M059J (cell line): ENCODE results near the gene XXYLT1. TPM values are rescaled to one million over a fixed set of nuclear protein-coding genes. Genes with fewer than 3 reads are reported as not detected.
A peak's percentile ranks its signal among the peaks of the same experiment; 100 is the strongest.

ENCODE experiments used
- DNase-seq: peaks from one replicate; pipeline ENCODE4 v3.0.0-alpha.2; 2012; ENCODE audit warnings: low read depth
- total RNA-seq: library from RNA; depleted of rRNA; stranded (reverse); fragments of >200 nt; shearing (Covaris generic); gene quantifications from 2 replicates; pipeline ENCODE4 v1.2.3, GENCODE V29; 2014

The XXYLT1 gene
- total RNA-seq, 1 experiment from 2014 or later, result 53.8 TPM

DNA sequence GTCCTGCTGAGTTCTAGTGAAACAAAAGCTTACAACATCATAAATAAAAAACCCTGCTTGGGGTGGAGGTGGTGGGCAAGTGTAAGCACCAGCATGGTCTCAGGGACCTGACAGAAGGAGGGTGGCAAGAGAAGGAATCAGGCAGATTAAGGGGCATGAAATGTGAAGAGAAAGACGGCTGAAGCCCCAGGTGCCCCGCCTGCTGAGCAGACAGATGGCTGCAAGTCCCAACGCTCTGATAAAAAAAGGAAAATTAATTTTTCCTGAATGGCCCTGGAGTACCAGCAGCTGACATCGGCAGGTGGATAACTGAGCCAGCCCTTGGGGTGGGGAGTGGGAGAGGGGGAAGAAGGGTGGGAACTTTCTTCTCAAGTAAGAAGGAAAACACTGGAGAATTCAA is 137.9 kb downstream of the XXYLT1 start:
- DNase-seq, result no peak

DNA sequence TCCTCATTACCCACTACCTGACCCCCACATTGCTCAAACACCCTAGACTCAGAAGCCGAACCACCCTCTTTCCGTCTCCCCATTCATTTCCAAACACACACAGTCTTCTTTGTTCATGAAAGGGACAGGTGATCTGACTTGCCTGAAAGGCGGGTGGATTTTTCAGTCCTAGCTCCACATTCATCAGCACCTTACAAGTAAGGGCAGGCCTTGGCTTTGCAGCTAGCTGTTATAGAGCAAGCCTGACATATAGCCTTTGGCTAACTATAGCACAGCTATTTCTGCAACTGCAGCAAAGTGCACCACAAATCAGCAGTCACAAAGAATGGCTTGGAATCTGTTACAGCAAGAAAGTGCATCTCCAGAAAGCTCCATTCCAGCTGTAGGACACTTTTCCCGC is 139.8 kb downstream of the XXYLT1 start:
- no peak for DNase-seq

DNA sequence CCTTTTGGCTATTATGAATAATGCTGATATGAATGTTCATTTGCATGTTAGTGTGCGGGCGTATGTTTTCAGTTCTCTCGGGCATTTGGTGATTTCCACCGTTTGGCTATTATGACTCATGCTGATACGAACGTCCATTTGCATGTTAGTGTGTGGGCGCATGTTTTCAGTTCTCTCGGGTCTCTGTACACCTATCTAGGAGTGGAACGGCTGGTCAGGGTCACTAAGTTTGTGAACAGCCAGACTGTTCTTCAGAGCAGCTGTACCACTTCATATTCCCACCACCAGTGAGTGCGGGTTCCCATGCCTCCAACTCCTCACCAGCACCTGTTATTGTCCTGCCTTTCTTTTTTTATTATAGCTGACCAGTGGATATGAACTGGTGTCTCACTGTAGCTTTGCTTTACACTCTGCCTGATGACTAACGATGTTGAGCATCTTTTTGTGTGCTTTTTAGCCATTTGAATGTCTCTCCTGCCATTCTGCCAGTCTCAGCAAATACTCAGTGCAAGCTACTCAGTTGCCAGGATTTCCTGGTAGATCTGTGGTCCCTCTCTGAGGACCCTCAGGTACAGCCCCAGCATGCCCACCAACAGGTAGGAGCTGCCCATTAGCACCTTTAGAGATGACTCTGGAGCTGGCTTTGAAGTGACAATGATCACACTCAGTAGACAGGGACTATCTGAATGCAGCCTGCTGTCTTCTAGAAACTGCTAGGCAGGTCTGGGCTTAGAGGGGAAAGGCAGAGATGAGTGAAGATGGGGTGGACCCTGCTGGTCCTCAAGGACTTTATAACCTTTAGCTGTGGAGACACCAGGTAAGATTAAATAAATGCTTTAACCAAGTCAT is 141.1 kb downstream of the XXYLT1 start:
- DNase-seq, result no peak

DNA sequence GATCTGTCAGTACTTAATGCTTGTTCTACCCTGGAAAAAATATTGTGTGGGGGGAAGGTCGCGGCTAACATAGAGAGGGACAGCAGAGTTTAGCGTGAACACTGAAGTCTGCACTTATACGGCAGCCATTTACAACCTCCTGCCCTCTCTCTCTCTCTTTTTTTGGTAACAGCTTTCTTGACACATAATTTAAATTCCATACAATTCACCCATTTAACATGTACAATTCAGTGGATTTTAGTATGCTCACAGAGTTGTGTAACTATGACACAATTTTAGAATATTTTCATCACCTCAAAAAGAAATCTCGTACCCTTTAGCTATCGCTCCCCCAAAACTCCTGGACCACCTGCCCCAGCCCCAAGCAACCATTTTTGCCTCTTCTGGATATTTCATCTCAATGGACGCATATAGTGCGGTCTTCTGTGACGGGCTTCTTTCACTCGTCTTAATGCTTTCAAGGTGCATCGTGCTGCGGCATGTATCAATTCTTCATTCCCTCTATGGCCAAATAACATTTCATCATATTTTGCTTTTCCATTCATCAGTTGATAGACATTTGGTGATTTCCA is 141.8 kb downstream of the XXYLT1 start:
- no peak for DNase-seq

DNA sequence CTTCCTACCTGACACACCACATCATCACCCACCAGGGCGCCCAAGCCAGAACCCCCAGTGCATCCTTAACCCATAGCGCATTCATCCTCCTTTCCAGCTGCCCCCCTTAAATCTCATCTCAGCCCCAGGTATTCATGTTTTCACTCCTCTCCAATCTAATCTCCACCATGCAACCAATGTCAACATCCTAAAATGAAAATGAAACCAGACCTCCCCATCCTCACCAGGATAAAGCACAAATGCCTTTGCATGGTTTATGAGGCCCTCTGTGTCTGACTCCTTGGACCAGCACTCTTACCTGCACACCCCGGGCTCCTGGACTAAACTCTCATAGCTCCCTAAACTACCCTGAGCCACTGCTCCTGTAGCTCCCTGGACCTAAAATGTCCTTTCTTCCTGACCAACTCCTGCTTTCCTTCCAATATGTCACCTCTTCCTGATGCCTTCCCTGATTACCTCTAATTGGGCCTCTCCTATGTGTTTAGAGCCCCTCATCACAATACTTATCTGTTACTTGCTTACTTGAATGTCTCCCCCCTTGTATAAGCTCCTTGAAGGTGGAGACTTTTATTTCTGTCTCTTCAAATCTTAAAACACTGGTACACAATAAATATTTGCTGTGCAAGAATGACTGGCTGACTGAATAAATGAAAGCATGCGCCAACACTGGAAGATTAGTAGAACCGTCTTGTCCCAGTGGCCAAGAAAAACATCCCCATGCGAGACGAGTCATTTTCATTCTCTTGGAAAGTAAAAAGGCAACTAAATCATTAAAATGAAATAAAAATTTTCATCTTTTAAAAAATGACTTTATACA is 142.5 kb downstream of the XXYLT1 start:
- no peak for DNase-seq

DNA sequence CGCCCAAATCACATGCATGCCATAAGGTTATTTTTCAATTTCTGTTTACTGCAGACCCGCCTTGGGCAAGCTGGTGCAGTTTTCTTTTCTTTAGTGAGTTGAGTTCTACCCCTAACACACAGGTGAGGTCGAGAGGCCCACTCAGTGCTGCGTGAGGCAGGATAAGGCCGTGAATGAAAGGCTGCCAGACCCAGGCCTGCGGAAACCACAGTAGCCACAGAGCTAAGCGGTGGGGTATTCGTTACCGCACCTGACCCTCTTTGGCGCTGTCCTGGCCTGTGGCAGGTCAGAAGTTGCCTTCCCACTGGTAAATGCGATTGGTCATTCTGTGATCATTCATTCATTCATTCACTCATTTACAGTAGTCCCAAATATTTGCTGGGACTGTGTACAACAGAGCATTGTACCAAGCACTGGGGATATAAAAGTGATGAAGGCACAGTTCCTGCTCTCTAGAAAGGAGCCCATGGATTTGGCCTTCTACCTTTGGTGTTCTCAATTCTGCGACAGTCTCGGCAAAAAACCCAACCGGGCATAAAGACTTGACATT is 144.8 kb downstream of the XXYLT1 start:
- DNase-seq, result no peak

DNA sequence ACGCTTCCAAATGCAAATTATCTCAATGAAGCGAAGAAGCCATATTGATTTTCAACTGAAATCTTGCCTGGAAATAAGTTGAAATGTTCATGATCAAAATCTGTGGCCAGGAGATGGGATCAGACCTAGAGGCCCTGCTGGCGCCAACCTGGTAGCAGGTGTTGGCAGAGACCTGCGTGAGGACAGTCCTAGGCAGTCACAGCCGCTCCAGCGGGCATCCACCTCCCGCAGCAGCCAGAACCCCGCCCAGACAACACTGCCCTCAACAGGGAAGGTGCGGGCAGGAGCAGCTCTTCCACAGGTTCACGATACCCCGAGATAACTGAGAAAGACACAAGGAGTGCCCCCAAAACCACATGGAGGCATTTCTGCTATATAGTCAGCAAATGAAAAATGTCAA is 145.3 kb downstream of the XXYLT1 start:
- no peak for DNase-seq

DNA sequence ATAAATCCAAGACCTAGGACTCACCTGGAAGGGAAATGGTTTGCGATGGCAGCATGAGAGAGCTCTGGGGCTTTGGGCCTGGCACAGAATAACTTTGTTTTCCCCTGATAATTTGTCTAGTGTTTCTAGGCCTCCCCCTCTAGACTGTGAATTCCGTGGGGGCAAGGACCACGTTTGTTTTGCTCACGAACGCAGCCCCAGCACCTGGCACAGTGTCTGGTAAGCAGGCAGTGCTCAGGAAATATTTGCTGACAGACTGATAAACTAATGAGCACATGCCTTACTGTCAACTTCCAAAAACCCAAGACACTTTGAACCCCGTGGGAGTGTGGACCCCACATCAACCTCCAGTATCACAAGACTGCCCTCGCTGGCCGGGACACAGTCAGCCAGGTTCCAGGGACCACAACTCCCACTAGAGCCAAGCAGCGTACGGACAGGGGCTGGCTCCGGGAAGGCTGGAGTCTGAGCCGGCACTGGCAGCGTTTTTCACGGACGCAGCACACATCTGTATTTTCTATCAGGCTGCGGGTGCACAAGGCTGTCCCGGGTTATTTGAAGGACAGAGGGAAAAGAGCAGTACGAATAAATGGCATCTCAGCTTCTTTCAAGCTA is 146.5 kb downstream of the XXYLT1 start:
- DNase-seq, result no peak

DNA sequence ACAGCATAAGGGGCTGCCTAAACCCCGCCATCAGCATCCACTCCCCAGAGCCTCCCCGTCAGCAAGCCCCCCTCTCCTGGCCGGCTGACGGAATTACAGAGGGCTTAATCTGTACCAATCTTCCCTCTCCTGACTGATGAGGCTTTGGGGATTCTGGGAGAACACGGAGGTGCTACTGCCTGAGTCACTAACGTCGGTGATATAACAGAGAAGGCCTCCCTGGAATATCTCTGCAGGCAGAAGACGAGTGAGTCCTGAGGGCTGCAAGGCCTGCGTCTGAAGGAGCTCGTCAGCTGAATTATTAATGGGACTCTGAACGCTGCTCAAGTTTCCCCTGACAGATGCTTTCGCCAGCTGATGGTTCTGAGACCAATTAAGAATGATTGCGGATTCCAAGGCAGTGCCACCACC is 147.7 kb downstream of the XXYLT1 start:
- DNase-seq, result no peak

DNA sequence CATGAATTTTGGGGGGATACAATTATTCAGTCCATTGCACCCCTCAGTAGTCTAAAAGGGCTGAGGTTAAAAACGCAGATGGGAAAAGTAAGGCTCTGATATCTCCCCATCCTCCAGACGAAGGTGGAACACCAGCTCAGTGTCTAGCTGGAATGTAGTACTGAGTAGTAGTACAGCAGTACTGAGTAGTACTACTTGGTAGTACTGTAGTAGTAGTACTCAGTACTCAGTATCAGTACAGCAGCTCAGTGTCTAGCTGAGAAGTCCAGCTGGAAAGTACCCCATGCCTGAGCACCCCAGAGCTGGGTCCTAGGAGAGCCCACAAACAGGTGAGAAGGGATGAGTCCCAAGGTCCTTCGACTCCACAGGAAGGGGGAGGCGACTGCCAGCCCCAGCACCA is 148.7 kb downstream of the XXYLT1 start:
- no peak for DNase-seq

DNA sequence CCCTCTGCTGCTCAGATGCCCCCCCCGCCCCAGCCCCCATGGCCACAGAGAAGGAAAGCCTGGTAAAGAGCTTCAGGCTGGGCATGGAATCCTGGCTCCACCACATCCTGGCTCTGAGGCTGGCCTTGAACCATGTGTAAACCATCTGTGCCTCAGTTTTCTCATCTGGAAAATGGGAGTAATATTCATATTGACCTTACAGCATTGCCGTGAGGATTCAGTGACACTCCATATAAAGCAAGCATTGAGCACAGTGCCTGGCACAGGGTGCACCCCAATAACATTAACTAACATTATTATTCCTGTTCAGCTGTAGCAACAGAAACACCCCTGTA is 150.7 kb downstream of the XXYLT1 start:
- no peak for DNase-seq

DNA sequence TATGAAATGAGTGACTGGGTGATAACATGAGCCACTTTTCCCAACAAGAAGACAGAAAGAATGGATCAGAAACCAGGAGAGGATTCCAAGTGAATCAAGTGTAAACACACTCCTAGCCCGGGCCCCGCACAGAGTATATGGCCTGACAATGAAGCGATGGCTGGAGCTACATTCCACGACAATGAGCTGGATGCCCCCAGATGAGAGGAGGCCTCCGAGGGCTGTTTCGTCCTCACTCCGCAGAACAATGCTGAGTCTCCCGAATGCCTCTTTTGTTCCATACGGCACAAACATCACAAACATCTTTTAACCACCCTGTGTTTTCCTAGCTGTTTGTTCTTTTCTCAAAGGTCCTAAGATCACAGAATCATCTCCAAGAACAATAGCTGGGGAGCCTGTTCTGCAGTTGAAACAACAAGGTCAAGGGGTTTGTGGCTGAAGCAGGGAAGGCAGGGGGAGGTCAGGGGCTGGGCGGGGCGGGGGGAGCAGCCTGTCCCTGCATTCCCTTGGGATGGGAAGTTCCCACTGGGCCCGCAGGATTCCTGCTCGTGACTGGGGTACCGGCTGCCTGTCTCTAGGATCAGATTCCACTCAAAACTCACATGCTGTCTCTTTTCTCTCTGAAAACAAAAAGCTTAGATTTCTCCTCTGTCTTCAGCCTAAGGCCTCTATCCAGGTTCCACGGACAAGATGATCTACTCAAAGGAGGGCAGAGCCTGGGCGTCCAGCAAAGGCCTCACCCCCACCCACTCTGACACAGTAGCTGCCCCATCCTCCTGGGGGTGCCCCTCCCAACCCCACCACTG is 151.3 kb downstream of the XXYLT1 start:
- peak; percentile 94 for DNase-seq

DNA sequence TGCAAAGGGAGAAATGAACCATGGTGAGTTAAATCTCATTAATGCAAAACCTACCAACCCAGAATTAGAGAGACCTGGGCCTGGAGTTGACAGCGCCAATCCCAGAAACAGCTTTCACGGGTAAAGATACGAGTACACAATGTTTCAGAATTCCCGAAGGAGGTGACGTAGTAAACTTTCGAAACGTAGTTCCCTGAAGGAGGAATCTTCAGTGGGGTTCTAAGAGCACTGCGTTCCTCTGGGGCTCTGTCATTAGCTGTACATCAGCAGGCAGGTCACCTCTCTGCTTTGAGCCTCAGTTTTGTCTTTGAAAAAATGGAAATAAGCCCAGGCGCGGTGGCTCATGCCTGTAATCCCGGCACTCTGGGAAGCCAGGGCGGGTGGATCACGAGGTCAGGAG is 152.3 kb downstream of the XXYLT1 start:
- no peak for DNase-seq

DNA sequence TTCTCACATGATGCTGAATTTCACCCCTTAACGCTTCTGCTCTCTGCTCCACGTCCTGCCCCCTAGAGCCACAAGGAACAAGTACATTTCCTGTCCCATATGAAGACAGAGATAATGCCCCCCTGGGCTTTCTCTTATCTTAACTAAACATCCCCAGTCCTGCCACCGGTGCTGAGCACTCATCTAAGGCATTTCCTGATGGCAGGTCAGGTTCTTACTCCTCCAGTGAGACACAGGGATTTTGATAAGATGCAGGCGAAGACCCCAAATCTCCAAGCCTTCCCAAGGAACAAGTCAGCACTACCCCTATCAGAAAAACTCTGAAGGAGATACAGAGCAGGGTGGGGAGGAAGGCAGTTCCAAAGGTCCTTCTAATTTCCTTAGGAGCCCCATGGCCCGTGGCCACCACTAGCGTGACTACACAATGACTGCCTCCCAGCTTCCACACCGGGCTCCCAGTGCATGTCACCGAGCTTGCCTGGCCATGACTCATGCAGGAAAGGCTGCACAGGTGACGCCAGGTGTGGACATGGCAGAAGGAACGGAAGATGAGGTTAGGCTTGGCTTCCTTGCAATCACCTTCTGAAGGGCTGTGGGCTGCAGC is 152.9 kb downstream of the XXYLT1 start:
- peak; percentile 72 for DNase-seq

DNA sequence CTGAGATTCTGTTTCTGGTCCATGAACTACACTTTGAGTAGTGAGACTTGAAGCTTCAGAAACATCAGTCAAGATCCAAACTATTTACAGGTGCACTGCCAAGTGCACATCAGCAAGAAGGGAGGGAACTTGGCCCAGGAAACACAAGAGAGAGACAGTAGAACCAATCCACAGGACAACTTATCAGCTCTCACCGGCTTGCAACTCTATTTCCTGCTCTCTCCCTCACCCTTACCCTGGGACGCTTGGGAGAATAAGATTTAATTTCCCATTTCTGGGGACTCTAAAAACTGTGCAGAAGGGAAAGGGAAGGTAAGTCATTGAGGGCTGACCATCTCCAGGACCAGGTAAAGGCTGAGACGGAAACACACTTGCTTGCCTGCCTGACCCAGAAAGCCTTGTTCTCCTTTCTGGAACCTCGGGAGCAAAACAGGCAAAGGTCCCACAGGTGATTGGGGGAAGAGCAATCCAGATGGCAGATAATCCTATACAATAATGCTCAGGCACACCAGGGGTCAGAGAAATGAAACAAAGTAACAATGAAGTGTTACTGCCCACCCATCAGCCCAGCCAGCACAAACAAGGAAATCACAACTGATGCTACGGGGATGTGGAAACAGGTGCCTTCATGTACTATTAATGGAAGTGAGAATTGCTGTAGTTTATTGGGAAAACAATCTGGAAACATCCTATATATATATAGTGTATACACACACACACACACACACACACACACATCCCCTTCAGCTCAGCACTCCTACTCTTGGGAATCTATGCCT is 154.4 kb downstream of the XXYLT1 start:
- no peak for DNase-seq

DNA sequence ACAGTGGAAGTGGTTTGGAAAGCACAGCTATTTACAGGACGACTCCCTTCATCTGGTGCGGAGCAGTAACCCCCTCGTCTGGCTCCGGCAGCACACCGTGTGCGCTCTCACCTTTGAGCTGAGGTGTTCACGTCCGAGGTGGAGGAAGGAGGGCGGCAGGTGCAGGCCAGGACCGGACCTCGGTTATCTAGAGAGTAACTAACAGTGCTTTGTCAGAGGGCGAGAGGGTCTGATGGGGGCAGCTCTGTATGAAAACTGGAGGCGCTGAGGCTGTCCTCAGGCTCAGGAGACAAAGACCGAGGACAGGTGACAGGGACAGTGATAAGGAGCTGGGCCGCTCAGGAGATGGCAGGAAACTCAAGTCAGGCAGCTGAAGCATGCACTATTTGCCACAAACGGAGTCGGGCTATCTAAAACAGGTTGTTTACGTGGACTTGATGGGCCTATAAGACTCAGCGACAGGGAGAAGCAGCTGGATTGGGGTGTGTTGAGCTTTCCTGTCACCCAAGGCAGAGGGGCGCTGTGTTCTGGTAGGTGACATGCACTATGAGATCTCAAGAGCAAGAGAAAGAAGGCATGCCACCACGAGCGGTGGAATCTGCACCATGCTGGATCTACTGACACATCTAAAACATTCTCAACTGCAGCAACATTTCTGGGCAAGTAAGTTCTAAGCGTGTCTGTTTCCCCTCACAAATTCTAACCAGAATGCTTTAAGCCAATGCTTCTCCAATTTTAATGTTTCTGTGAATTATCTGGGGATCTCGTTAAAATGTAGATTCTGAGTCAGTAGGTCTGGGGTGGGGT is 155.2 kb downstream of the XXYLT1 start:
- no peak for DNase-seq

DNA sequence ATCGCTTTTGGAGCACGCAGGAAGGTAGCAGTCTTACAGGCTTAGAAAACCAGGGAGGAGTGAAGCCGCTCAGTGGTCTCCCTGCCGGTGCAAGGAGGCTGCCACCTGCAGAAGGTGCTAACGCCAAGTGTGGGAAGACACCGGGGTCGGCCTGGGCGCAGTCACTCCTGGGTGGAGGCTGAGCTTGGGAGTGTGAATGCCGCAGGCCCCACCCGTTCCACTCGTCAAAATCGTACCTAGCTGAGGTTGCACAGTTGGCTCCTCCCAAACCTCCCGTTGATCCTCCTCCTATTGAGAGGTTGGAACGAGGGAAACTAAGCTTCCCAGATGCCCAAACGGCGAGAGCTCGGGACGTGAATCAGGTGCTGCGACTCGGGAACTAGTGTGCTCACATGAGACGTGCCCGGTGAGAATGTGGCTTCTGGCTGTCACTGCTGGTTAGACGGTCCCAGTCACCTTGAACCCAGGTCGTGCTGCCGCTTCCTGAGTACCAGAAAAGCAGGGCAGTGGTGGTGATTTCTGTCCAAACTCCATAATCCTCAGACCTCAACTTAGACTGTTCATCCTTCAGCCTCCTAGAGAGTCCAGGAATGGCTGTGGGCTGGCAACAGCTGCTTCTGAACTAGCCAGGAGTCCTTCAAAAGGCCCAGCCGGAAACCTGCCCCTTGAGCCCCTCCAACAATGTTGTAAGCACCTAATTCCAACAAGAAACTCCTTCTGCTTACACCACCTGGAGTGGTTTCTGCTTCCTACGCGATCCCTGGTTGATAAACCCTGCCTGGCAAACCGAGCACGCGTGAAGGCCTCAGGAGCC is 156.0 kb downstream of the XXYLT1 start:
- DNase-seq, result no peak
